ENCODE results near the gene GPR55. TPM values are rescaled to one million over a fixed set of nuclear protein-coding genes. Genes with fewer than 3 reads are reported as not detected.

Gene GPR55
- total and polyA plus RNA-seq, 2 of the 8 experiments (the other 6 are each of a cell fraction or from before 2014, with no cell fraction given) = not detected

DNA sequence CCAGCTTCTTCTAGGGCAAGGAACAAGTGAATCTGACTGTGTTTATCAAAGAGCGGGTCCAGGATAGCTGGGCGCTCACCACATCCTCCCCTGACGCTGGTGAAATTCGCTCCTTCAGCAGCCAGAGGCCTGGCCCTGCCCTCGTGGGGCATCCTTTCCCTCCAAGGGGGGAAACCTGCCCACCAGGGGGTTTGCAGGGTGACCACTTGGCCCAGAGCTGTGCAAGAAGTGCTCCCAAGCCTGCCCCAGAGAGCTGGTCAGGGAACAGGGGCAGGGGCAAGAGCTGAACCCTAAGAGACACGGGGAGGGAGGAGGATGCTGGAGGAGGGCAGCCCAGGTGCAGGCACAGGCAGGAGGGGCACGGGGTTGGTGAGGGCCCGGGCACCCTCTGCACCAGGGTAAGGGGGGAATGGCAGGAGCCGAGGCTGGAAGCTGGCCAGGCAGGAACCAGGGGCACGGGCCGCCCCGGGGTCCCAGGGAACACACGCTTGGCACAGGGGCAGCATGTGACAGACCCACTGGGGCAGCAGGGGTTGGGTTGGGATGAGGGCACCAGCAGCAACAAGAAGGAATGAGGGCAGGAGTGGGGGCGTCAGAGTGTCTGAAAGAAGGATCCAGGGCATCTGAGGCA lies 2.8 kb upstream of the GPR55 start:
- Histone ChIP-seq H3K79me2 (ENCODE audit: control insufficient read depth in 1 of 2, insufficient read depth in 2 of 2, low read length in 2 of 2) (no peaks in the 10 kb centered on the region), H3K14ac (ENCODE audit: insufficient read length) (no peak overlapping the region), H2AK5ac (ENCODE audit: low read depth, low read length) (no peak overlapping the region), H3K18ac (ENCODE audit: extremely low read depth, low read length) (no peak overlapping the region), H3K27me3 (replicated peaks in 1 of 4; ENCODE audit: control insufficient read depth in 3 of 4, extremely low read depth in 1 of 4, insufficient read depth in 3 of 4, low read length in 3 of 4) (no peaks in the 10 kb centered on the region), H2BK12ac (ENCODE audit: low read depth, low read length) (no peak overlapping the region), H4K5ac (ENCODE audit: insufficient read length, low read depth, low read length) (no peak overlapping the region), H4K20me1 (replicated peaks in 1 of 2; ENCODE audit: control insufficient read depth in 1 of 2, insufficient read depth in 2 of 2, low read length in 2 of 2) (no peaks in the 10 kb centered on the region), H3K23me2 (ENCODE audit: low read depth, low read length) (no peaks in the 10 kb centered on the region), H2BK20ac (ENCODE audit: low read length) (no peak overlapping the region), H3K27ac (ENCODE audit: low read depth, low read length) (no peak overlapping the region), H3K4me2 (ENCODE audit: insufficient read depth in 1 of 2, low read depth in 2 of 2, low read length in 2 of 2) (no peak overlapping the region), H3K9me3 (ENCODE audit: insufficient read depth in 2 of 2, low read depth in 1 of 2, low read length in 1 of 2) (no peaks in the 10 kb centered on the region), H4K91ac (replicated peaks; ENCODE audit: insufficient read length, low read length) (no peak overlapping the region), H2BK120ac (replicated peaks; ENCODE audit: low read depth, low read length) (no peak overlapping the region), H3K79me1 (ENCODE audit: low read depth, low read length) (no peaks in the 10 kb centered on the region), H3K9ac (replicated peaks in 1 of 4; ENCODE audit: extremely low read depth in 1 of 4, low read depth in 3 of 4, low read length in 3 of 4) (no peak overlapping the region), H4K8ac (ENCODE audit: extremely low read depth, insufficient read depth, low read length) (no peak overlapping the region; the same call in 1 of the 2 replicates), H3K36me3 (ENCODE audit: control insufficient read depth in 2 of 4, insufficient read depth in 4 of 4, low read length in 3 of 4) (no peaks in the 10 kb centered on the region), H2BK5ac (ENCODE audit: low read depth, low read length) (no peak overlapping the region; the same call in 1 of the 2 replicates), H2AFZ (ENCODE audit: low read length) (no peak overlapping the region), H3K4me1 (replicated peaks in 1 of 4; ENCODE audit: control insufficient read depth in 3 of 4, insufficient read depth in 4 of 4, low read length in 3 of 4) (peaks cover 0 to 6% (median 2%) of the 10 kb centered on the region in 4 experiments; a peak in 2 of 7 replicates), H3K4me3 (ENCODE audit: extremely low read depth in 1 of 4, insufficient read depth in 2 of 4, low read depth in 3 of 4, low read length in 4 of 4) (no peak overlapping the region), H3K4ac (replicated peaks; ENCODE audit: insufficient read length, low read depth, low read length) (no peak overlapping the region), H2BK15ac (ENCODE audit: low read length) (no peak overlapping the region), H3K23ac (ENCODE audit: insufficient read length) (no peak overlapping the region), H3K56ac (replicated peaks; ENCODE audit: insufficient read length, low read depth, low read length) (no peak overlapping the region)
- no peak for FAIRE-seq
- no peak for DNase-seq (ENCODE audit: low read depth in 1 of 2, low spot score in 2 of 2)
- ChIA-PET CTCF (ENCODE audit: partially characterized antibody) (interaction anchor here (0.7 to 15.3 kb wide), 15 partner anchors 11 to 605 kb away, joined by 3 to 332 read pairs (median 4); no protein-coding TSS in a partner anchor), POLR2A (ENCODE audit: partially characterized antibody) (interaction anchor here (1.3 to 1.5 kb wide), 2 partner anchors 13 to 47 kb away, joined by 4 read pairs; no protein-coding TSS in a partner anchor)
- WGBS, 2 experiments (ENCODE audit: extremely low coverage in 1 of 2, insufficient coverage in 1 of 2, insufficient read length in 1 of 2, insufficient replicate concordance in 2 of 2, low coverage in 1 of 2, low lambda C conversion rate in 2 of 2, missing lambda C conversion rate in 1 of 2) = 91% methylated on average over 11 of the region's 14 CpGs; no CpG with 5 or more reads in 1 of the 2 experiments
- TF ChIP-seq FOSL1 (IDR thresholded peaks at IDR 0.05; ENCODE audit: insufficient read depth, low read depth, low read length) = no peak
- no peak for TF ChIP-seq ZNF274 (IDR thresholded peaks at IDR 0.05; ENCODE audit: borderline replicate concordance, extremely low read depth, low read length)
- TF ChIP-seq, protein P1, sequence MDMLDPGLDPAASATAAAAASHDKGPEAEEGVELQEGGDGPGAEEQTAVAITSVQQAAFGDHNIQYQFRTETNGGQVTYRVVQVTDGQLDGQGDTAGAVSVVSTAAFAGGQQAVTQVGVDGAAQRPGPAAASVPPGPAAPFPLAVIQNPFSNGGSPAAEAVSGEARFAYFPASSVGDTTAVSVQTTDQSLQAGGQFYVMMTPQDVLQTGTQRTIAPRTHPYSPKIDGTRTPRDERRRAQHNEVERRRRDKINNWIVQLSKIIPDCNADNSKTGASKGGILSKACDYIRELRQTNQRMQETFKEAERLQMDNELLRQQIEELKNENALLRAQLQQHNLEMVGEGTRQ (IDR thresholded peaks at IDR 0.05; ENCODE audit: low read length) = no peak
- TF ChIP-seq TEAD4 (IDR thresholded peaks at IDR 0.05; ENCODE audit: low read depth, low read length) = no peak
- TF ChIP-seq GTF2F1 (IDR thresholded peaks at IDR 0.05; ENCODE audit: borderline replicate concordance, low read depth, low read length) = no peak
- no peak for TF ChIP-seq BRCA1 (IDR thresholded peaks at IDR 0.05; ENCODE audit: low read depth, low read length)
- TF ChIP-seq POLR2A (IDR thresholded peaks at IDR 0.05; ENCODE audit: control extremely low read depth in 1 of 2, low read depth in 2 of 2, low read length in 2 of 2) = no peak
- TF ChIP-seq RBBP5 (IDR thresholded peaks at IDR 0.05; ENCODE audit: borderline replicate concordance, low read depth, low read length) = no peak
- TF ChIP-seq TCF12 (IDR thresholded peaks at IDR 0.05; ENCODE audit: low read depth, low read length) = no peak
- no peak for TF ChIP-seq TBP (IDR thresholded peaks at IDR 0.05; ENCODE audit: low read depth, low read length)
- no peak for TF ChIP-seq JUND (IDR thresholded peaks at IDR 0.05; ENCODE audit: low read length)
- TF ChIP-seq SIN3A (conservative IDR thresholded peaks at IDR 0.05 in 1 of 2, IDR thresholded peaks at IDR 0.05 in 1 of 2; ENCODE audit: low read depth in 1 of 2, low read length in 2 of 2) = no peak

Data from H1 (cell line).